ENCODE results near the gene USP37. TPM values are rescaled to one million over a fixed set of nuclear protein-coding genes. Genes with fewer than 3 reads are reported as not detected.

USP37 gene
- total and polyA plus RNA-seq, 2 of the 4 experiments (the other 2 are of a cell fraction): 1.6 to 6.5 TPM

- H2BK20ac ChIP-seq (ENCODE audit: low read depth, low read length): no peak overlapping the region
- TF ChIP-seq ELK1 (IDR thresholded peaks at IDR 0.05; ENCODE audit: borderline replicate concordance, low read depth, low read length): no peak
- no peak for TF ChIP-seq USF2 (IDR thresholded peaks at IDR 0.05; ENCODE audit: low read depth, low read length)
- no peak for TF ChIP-seq CTCF (conservative IDR thresholded peaks at IDR 0.05; ENCODE audit: low read depth, low read length)
- TF ChIP-seq POLR2A (IDR thresholded peaks at IDR 0.05; ENCODE audit: low read depth, low read length): no peak
- no peak overlapping the region for H4K5ac ChIP-seq (ENCODE audit: low read depth, low read length)
- H2AFZ ChIP-seq (replicated peaks; ENCODE audit: low read length, poor library complexity): no peak overlapping the region
- no peak overlapping the region for H3K56ac ChIP-seq (ENCODE audit: extremely low read depth, insufficient read depth, low read length)
- dilution Hi-C loops (cut with HindIII; ENCODE audit: low sequenced_read_pairs, unreplicated experiment): no loop called here
- no peak overlapping the region for H4K8ac ChIP-seq (ENCODE audit: low read depth in 2 of 2, low read length in 2 of 2)
- H2BK5ac ChIP-seq (ENCODE audit: low read depth, low read length, poor library complexity, severe bottlenecking): no peak overlapping the region
- no peak overlapping the region for H3K4me3 ChIP-seq (ENCODE audit: insufficient read depth, low read depth, low read length)
- no peak for ATAC-seq (ENCODE audit: low read depth)
- no peak overlapping the region for H2AK5ac ChIP-seq (ENCODE audit: low read depth, low read length)
- ChIA-PET CTCF (no interaction called here), POLR2A (ENCODE audit: unreplicated experiment) (no interaction called here)
- H3K9me1 ChIP-seq (ENCODE audit: insufficient read depth, low read length): no peaks in the 10 kb centered on the region; the same call in 1 of the 2 replicates
- no peak overlapping the region for H3K14ac ChIP-seq (replicated peaks; ENCODE audit: low read depth, low read length)
- no peak overlapping the region for H4K91ac ChIP-seq (ENCODE audit: insufficient read depth, low read depth, low read length)
- H3K9me3 ChIP-seq (ENCODE audit: control insufficient read depth, insufficient read depth, low read length): no peaks in the 10 kb centered on the region
- no TSS peak for BruUV-seq (replicated peaks)
- H3K4me2 ChIP-seq (ENCODE audit: low read depth, low read length): no peak overlapping the region
- intact Hi-C loops (cut with micrococcal nuclease): no loop called here
- H2BK120ac ChIP-seq (ENCODE audit: low read depth, low read length): no peak overlapping the region
- WGBS, 2 experiments (ENCODE audit: extremely low coverage in 2 of 2, insufficient read length in 1 of 2): 90% methylated on average over 14 of the region's 24 CpGs; no CpG with 5 or more reads in 1 of the 2 experiments
- H3K36me3 ChIP-seq (ENCODE audit: control insufficient read depth, insufficient read depth, low read length): no peaks in the 10 kb centered on the region
- H3K4ac ChIP-seq (ENCODE audit: low read depth, low read length): no peak overlapping the region
- no peak overlapping the region for H2BK15ac ChIP-seq (ENCODE audit: low read depth, low read length)
- H3K4me1 ChIP-seq (ENCODE audit: control insufficient read depth, insufficient read depth, low read length): no peaks in the 10 kb centered on the region
- DNase-seq: no peak
- in situ Hi-C loops (cut with MboI; ENCODE audit: low sequenced_read_pairs): no loop called here
- H3K27ac ChIP-seq (ENCODE audit: insufficient read depth, low read length): no peak overlapping the region
- H2AK9ac ChIP-seq (replicated peaks; ENCODE audit: low read depth, low read length, poor library complexity): no peak overlapping the region
- H3K79me1 ChIP-seq (ENCODE audit: low read depth in 1 of 2, low read length in 2 of 2): no peaks in the 10 kb centered on the region
- H4K20me1 ChIP-seq (ENCODE audit: insufficient read depth, low read length): no peaks in the 10 kb centered on the region; the same call in 1 of the 2 replicates
- peaks cover 25% of the 10 kb centered on the region for H3K27me3 ChIP-seq (ENCODE audit: control insufficient read depth, insufficient read depth, low read length)
- H3K9ac ChIP-seq (ENCODE audit: low read depth, low read length): no peak overlapping the region
- H3K23ac ChIP-seq (ENCODE audit: low read depth, low read length): no peak overlapping the region
- no peak overlapping the region for H3K18ac ChIP-seq (ENCODE audit: low read depth, low read length)
Observed at GRCh38 chr2:218428846-218429558, 139.1 kb downstream of the USP37 start.

All from IMR-90 (cell line).